IMR-90 (cell line): ENCODE results near the gene STON2. TPM values are rescaled to one million over a fixed set of nuclear protein-coding genes. Genes with fewer than 3 reads are reported as not detected.

Experiments used
- ATAC-seq: fragments of 200-7000 bp; cut with Tn5 transposase; 2 replicates; pipeline ENCODE4 v1.9.1; 2020; ENCODE audit warnings: low read depth, mild to moderate bottlenecking, moderate library complexity
- BruUV-seq: library from RNA; stranded (reverse); fragments of 400-500 nt; replicated peaks from 2 replicates; lab custom pipeline; 2021; lab: Mats Ljungman, UMichigan
- CTCF ChIA-PET: fragments of 300-600 bp; formaldehyde crosslinking; extraction: SDS; loops from one replicate; lab custom pipeline; 2021; ENCODE audit warnings: antibody characterized with exemption; lab: Yijun Ruan, JAX
- POLR2A ChIA-PET: fragments of 300-600 bp; sonication (Branson Sonifier 250); formaldehyde crosslinking; loops from one replicate; lab custom pipeline; 2022; ENCODE audit warnings: antibody characterized with exemption; ENCODE audit not compliant: unreplicated experiment; lab: Charles Lee
- DNase-seq: peaks from one replicate; pipeline ENCODE4 v3.0.0; 2013
- H2AFZ ChIP-seq: replicated peaks from 2 replicates; pipeline ENCODE3; 2013; ENCODE audit warnings: low read length, mild to moderate bottlenecking; ENCODE audit not compliant: poor library complexity
- H2AK5ac ChIP-seq: 2 replicates; pipeline ENCODE4 v1.6.1; 2013; ENCODE audit warnings: low read depth, low read length, inconsistent platforms
- H2AK9ac ChIP-seq: replicated peaks from 2 replicates; pipeline ENCODE3; 2013; ENCODE audit warnings: mild to moderate bottlenecking, low read depth, low read length, moderate library complexity; ENCODE audit not compliant: poor library complexity
- H2BK120ac ChIP-seq: 2 replicates; pipeline ENCODE4 v1.6.1; 2013; ENCODE audit warnings: low read depth, low read length, inconsistent platforms
- H2BK15ac ChIP-seq: 3 replicates; pipeline ENCODE4 v1.6.1; 2013; ENCODE audit warnings: low read depth, low read length, inconsistent platforms
- H2BK20ac ChIP-seq: 2 replicates; pipeline ENCODE4 v1.6.1; 2013; ENCODE audit warnings: low read depth, mild to moderate bottlenecking, inconsistent platforms, low read length, moderate library complexity
- H2BK5ac ChIP-seq: 2 replicates; pipeline ENCODE4 v1.6.1; 2013; ENCODE audit warnings: mild to moderate bottlenecking, low read depth, low read length, inconsistent platforms; ENCODE audit not compliant: poor library complexity, severe bottlenecking
- H3K14ac ChIP-seq: replicated peaks from 2 replicates; pipeline ENCODE4 v1.6.1; 2013; ENCODE audit warnings: low read depth, low read length, inconsistent platforms
- H3K18ac ChIP-seq: 2 replicates; pipeline ENCODE4 v1.6.1; 2013; ENCODE audit warnings: low read depth, low read length, control low read depth
- H3K23ac ChIP-seq: 2 replicates; pipeline ENCODE4 v1.6.1; 2013; ENCODE audit warnings: low read depth, low read length, inconsistent platforms
- H3K27ac ChIP-seq: 2 replicates; pipeline ENCODE4 v1.5.1; 2013; ENCODE audit warnings: mild to moderate bottlenecking, control low read depth, low read length; ENCODE audit not compliant: insufficient read depth
- H3K27me3 ChIP-seq: 2 replicates; pipeline ENCODE4 v1.6.1; 2013; ENCODE audit warnings: low read length; ENCODE audit not compliant: control insufficient read depth, insufficient read depth
- H3K36me3 ChIP-seq: 2 replicates; pipeline ENCODE4 v1.6.1; 2013; ENCODE audit warnings: low read length, mixed read lengths; ENCODE audit not compliant: control insufficient read depth, insufficient read depth
- H3K4ac ChIP-seq: 2 replicates; pipeline ENCODE4 v1.6.1; 2013; ENCODE audit warnings: low read depth, low read length, inconsistent platforms
- H3K4me1 ChIP-seq: 2 replicates; pipeline ENCODE4 v1.6.1; 2013; ENCODE audit warnings: low read length, mixed read lengths; ENCODE audit not compliant: control insufficient read depth, insufficient read depth
- H3K4me2 ChIP-seq: 2 replicates; pipeline ENCODE4 v1.6.1; 2013; ENCODE audit warnings: low read depth, mild to moderate bottlenecking, control low read depth, low read length, moderate library complexity
- H3K4me3 ChIP-seq: 2 replicates; pipeline ENCODE4 v1.5.1; 2013; ENCODE audit warnings: low read depth, mild to moderate bottlenecking, control low read depth, low read length, moderate library complexity; ENCODE audit not compliant: insufficient read depth
- H3K56ac ChIP-seq: 2 replicates; pipeline ENCODE4 v1.6.1; 2013; ENCODE audit warnings: low read length, inconsistent platforms; ENCODE audit not compliant: insufficient read depth; ENCODE audit errors: extremely low read depth
- H3K79me1 ChIP-seq, 2 experiments: 2 replicates each; pipeline ENCODE4 v1.6.1; 2013; ENCODE audit warnings: low read length in 2 of 2, inconsistent platforms in 1 of 2, low read depth in 1 of 2
- H3K9ac ChIP-seq: 2 replicates; pipeline ENCODE4 v1.6.1; 2013; ENCODE audit warnings: low read depth, low read length, control low read depth
- H3K9me1 ChIP-seq: 2 replicates; pipeline ENCODE4 v1.6.1; 2013; ENCODE audit warnings: low read length, inconsistent platforms; ENCODE audit not compliant: insufficient read depth
- H3K9me3 ChIP-seq: 2 replicates; pipeline ENCODE4 v1.6.1; 2013; ENCODE audit warnings: low read length; ENCODE audit not compliant: control insufficient read depth, insufficient read depth
- H4K20me1 ChIP-seq: 2 replicates; pipeline ENCODE4 v1.6.1; 2013; ENCODE audit warnings: low read length, inconsistent platforms; ENCODE audit not compliant: insufficient read depth
- H4K5ac ChIP-seq: 2 replicates; pipeline ENCODE4 v1.6.1; 2013; ENCODE audit warnings: mild to moderate bottlenecking, low read depth, low read length, control low read depth
- H4K8ac ChIP-seq, 2 experiments: 2 replicates each; pipeline ENCODE4 v1.6.1; 2013; ENCODE audit warnings: low read depth in 2 of 2, low read length in 2 of 2, control low read depth in 1 of 2, inconsistent platforms in 1 of 2
- H4K91ac ChIP-seq: 2 replicates; pipeline ENCODE4 v1.6.1; 2013; ENCODE audit warnings: low read depth, low read length, inconsistent platforms; ENCODE audit not compliant: insufficient read depth
- BHLHE40 ChIP-seq: fragments of 150-350 bp; IDR thresholded peaks from 2 replicates; pipeline ENCODE4 v1.6.1; 2016; ENCODE audit warnings: mild to moderate bottlenecking, low read depth, low read length
- CEBPB ChIP-seq: IDR thresholded peaks from 2 replicates; pipeline ENCODE4 v1.6.1; 2012; ENCODE audit warnings: low read depth, low read length, improper control_type of control experiment
- CTCF ChIP-seq: conservative IDR thresholded peaks from 2 replicates; pipeline ENCODE4 v1.5.1; 2012; ENCODE audit warnings: mild to moderate bottlenecking, low read depth, low read length, improper control_type of control experiment
- MAFK ChIP-seq: IDR thresholded peaks from 2 replicates; pipeline ENCODE4 v1.6.1; 2012; ENCODE audit warnings: low read depth, low read length, improper control_type of control experiment
- MAZ ChIP-seq: IDR thresholded peaks from 2 replicates; pipeline ENCODE4 v1.6.1; 2012; ENCODE audit warnings: low read depth, mild to moderate bottlenecking, low read length, improper control_type of control experiment, moderate library complexity, borderline replicate concordance
- MXI1 ChIP-seq: IDR thresholded peaks from 2 replicates; pipeline ENCODE4 v1.6.1; 2012; ENCODE audit warnings: low read depth, mild to moderate bottlenecking, low read length, moderate library complexity, borderline replicate concordance
- NFE2L2 ChIP-seq: fragments of 150-350 bp; IDR thresholded peaks from 2 replicates; pipeline ENCODE4 v1.6.1; 2016; ENCODE audit warnings: low read depth, mild to moderate bottlenecking, low read length
- RAD21 ChIP-seq: IDR thresholded peaks from 2 replicates; pipeline ENCODE4 v1.6.1; 2012; ENCODE audit warnings: low read length, improper control_type of control experiment
- RCOR1 ChIP-seq: IDR thresholded peaks from 2 replicates; pipeline ENCODE4 v1.6.1; 2012; ENCODE audit warnings: mild to moderate bottlenecking, low read length, improper control_type of control experiment; ENCODE audit not compliant: insufficient replicate concordance
- USF2 ChIP-seq: fragments of 150-350 bp; IDR thresholded peaks from 2 replicates; pipeline ENCODE4 v1.6.1; 2017; ENCODE audit warnings: mild to moderate bottlenecking, antibody characterized with exemption, low read length, low read depth
- WGBS, 2 experiments: methylation state at CpG; one replicate each; pipeline versions ENCODE4 v1.1.5 to v1.1.7; 2013; ENCODE audit warnings: missing lambda C conversion rate in 2 of 2; ENCODE audit not compliant: insufficient read length in 1 of 2; ENCODE audit errors: extremely low coverage in 2 of 2; 5-methylcytosine and 5-hydroxymethylcytosine counted together
- dilution Hi-C: fragments of 300-500 bp; cut with HindIII; formaldehyde crosslinking; loops from one replicate; pipeline ENCODE4 v1.14.3; 2018; ENCODE audit warnings: low sequenced_read_pairs; ENCODE audit not compliant: unreplicated experiment
- in situ Hi-C: fragments of 300-500 bp; cut with MboI; formaldehyde crosslinking; loops from 3 replicates; pipeline ENCODE4 v1.14.3; 2019; ENCODE audit warnings: low sequenced_read_pairs, inconsistent platforms, mixed read lengths
- intact Hi-C: fragments of 100-400 bp; cut with micrococcal nuclease; formaldehyde crosslinking; loops from 2 replicates; pipeline ENCODE4 v1.10.0; 2022
- polyA plus RNA-seq, 3 experiments: library from polyadenylated mRNA; depleted of rRNA; stranded (reverse); fragments of >200 nt; gene quantifications; 2 replicates each; pipeline ENCODE4 v1.2.3, GENCODE V29; 2012; ENCODE audit warnings: low replicate concordance in 1 of 3
- total RNA-seq: library from RNA; depleted of rRNA; stranded (reverse); fragments of >200 nt; gene quantifications from 2 replicates; pipeline ENCODE4 v1.2.3, GENCODE V29; 2012

The STON2 gene
- total and polyA plus RNA-seq, 2 of the 4 experiments (the other 2 are of a cell fraction), result not detected

- ChIA-PET POLR2A (no interaction called here), CTCF (no interaction called here)
- no peak overlapping the region for H3K4me2 ChIP-seq
Measured at GRCh38 chr14:81311778-81312177, 88.3 kb downstream of the STON2 start.

More at GRCh38 chr14:81311778-81312177, 88.3 kb downstream of the STON2 start:
- Histone ChIP-seq H3K18ac (no peak overlapping the region), H3K14ac (no peak overlapping the region), H4K91ac (no peak overlapping the region), H4K8ac (no peak overlapping the region), H2BK20ac (no peak overlapping the region), H2AK9ac (no peak overlapping the region), H4K20me1 (no peaks in the 10 kb centered on the region), H3K4ac (no peak overlapping the region), H3K9me1 (no peaks in the 10 kb centered on the region), H2AFZ (no peak overlapping the region), H2AK5ac (no peak overlapping the region), H3K4me3 (no peak overlapping the region), H3K23ac (no peak overlapping the region), H3K27ac (no peak overlapping the region), H2BK120ac (no peak overlapping the region), H2BK5ac (no peak overlapping the region), H2BK15ac (no peak overlapping the region), H4K5ac (no peak overlapping the region), H3K36me3 (no peaks in the 10 kb centered on the region), H3K79me1 (no peaks in the 10 kb centered on the region), H3K56ac (no peak overlapping the region), H3K4me1 (no peaks in the 10 kb centered on the region), H3K27me3 (no peaks in the 10 kb centered on the region), H3K9me3 (no peaks in the 10 kb centered on the region), H3K9ac (no peak overlapping the region)
- no peak for TF ChIP-seq MXI1
- TF ChIP-seq BHLHE40, result no peak
- TF ChIP-seq USF2, result no peak
- TF ChIP-seq NFE2L2, result no peak
- no peak for TF ChIP-seq MAZ
- no peak for TF ChIP-seq RCOR1
- TF ChIP-seq CTCF, result no peak
- no peak for TF ChIP-seq MAFK
- no peak for TF ChIP-seq RAD21
- TF ChIP-seq CEBPB, result no peak
- ATAC-seq (no peak), DNase-seq (no peak)
- in situ Hi-C loops (no loop called here), intact Hi-C loops (loop anchor here (2.0 kb wide), 1 partner anchor 65 kb away; no protein-coding TSS in a partner anchor), dilution Hi-C loops (no loop called here)
- BruUV-seq, result no TSS peak
- WGBS, 2 experiments, result no CpG with 5 or more reads among the region's 5 CpGs
